ENCODE measurements around the gene RILP.

The RILP gene

DNA sequence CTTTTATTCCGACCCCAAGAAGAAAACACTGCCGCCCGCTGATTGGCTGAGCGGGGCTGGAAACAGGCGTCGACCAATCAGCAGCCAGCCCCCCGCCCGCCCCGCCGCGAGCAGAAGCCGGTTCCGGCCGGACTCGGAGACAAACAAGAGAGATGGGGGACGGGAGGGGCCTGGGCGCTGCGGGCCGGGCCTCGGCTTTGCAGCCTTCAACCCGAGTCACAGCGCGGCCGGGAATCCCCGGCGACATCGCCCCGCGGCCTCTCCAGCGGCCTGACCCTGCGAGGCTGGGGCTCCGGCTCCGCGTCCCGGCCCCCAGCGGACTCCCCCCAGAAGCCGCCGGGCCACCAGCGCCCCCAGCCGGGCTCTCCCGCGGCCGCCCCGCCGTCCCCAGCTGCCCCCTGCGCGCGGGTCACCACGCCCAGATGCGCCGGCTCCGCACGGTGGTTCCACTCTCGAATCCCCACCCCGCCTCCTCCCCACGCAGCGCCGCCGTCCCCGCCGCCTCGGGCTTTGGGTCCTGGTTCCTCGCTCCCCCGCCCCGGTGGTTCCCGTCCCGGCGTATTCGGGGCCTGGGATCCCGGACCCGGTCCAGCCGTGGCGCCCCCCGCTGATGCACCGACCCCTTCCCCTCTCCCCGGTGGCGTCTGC lies 20.7 kb downstream of the RILP start:
- DNase-seq: peak; percentile 94

- DNase-seq: peak; percentile 76
Observed at GRCh38 chr17:1627982-1628855, 21.4 kb downstream of the RILP start, which contains the start of gene SLC43A2. TSS of gene SLC43A2 (minus strand) at chr17:1628834. CDS start at chr17:1627874, 960 bp downstream.

GRCh38 chr17:1627182-1627981 lies 22.3 kb downstream of the RILP start:
- no peak for DNase-seq

- DNase-seq: no peak
Observed at GRCh38 chr17:1626333-1626732, 23.3 kb downstream of the RILP start.

DNA sequence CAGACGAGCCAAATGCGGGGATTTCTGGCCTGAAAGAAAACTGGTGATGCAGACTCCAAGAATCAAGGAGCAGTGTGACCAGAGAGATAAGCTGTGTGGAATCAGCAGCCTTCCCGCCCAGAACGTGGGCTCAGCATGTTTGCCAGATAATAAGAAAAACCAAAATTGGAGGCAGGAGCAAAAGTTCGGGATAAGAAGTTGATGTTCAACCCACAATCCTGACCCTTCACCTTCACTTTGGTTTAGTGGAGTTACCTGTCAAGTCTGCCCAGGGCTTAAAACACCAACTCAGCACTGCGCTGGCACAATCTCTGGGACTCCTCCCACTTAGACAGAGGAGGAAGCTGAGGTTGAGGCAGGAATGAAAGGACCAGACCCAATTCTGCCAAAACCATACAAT lies 24.1 kb downstream of the RILP start:
- no peak for DNase-seq

DNA sequence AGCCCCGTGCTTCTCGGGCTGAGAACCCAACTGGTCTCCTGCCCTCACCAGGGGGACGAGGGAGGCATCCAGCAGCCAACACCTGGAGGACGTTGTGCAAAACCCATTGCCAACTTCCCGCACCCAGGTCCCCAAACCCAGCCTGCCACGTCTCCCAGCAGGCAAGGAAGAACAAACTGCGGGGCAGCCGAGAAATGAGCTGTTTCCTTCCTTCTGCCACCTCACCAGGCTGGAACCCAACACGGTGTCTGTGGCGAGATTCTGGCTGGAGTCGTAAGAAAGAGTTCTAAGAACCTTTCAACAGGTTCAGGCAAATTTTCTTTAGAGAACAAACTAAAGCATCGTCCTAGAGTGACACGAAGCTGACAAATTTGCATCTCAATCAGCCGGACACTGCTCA lies 24.6 kb downstream of the RILP start:
- DNase-seq: no peak

DNA sequence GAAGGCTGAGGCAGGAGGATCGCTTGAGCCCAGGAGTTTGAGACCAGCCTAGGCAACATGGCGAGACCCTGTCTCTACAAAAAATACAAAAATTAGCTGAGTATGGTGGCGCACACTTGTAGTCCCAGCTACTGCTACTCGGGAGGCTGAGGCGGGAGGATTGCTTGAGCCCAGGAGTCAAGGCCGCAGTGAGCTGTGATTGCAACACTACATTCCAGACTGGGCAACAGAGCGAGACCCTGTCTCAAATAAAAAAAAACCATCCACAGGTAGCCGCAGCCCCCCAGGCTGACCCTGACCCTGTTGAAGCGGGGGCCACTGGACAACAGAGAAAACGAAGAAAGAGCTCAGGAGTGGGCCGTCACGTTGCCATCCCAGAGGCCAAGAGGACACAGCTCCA lies 25.0 kb downstream of the RILP start:
- DNase-seq: no peak

GRCh38 chr17:1623057-1623630 lies 26.5 kb downstream of the RILP start:
- no peak for DNase-seq

DNA sequence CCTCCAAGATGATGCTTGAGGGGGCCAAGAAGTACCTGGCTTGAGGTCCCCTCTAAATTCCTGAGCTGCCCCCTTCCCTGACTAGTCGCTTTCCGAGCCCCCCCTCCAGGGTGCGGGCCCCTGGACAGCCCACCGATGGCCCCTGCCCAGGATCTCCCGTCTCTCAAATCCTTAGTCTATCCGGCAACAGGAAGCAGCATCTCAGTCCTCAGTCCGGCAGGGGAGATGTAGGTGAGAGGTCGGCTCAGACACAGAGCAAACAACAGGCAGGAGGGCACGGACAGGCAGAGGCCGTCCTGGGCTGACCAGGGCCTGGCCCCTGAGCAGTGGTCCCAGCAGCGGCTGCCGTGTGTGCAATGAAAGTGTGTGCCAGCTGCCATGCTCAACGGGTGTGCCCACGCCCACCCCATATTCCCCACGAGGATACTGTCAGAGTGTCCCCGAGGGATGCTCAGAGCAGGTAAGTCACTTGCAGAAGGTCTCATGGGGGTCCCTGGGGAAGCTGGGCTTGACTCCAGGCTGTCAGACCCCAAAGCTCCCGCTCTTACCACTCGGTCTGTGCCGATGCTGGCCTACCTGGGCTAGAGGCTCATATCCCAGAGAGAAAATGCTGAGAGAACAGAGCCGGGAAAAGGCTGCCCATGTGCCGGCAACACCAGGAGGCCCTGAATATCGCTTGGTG lies 28.3 kb downstream of the RILP start:
- DNase-seq: no peak

GRCh38 chr17:1620486-1620885 lies 29.2 kb downstream of the RILP start:
- DNase-seq: no peak

GRCh38 chr17:1617620-1618174 lies 32.0 kb downstream of the RILP start:
- DNase-seq: peak; percentile 28

- DNase-seq: no peak
Observed at GRCh38 chr17:1616101-1616500, 33.6 kb downstream of the RILP start.

GRCh38 chr17:1612400-1612799 lies 37.3 kb downstream of the RILP start:
- no peak for DNase-seq

- no peak for DNase-seq
Observed at GRCh38 chr17:1611715-1612114, 38.0 kb downstream of the RILP start.

DNA sequence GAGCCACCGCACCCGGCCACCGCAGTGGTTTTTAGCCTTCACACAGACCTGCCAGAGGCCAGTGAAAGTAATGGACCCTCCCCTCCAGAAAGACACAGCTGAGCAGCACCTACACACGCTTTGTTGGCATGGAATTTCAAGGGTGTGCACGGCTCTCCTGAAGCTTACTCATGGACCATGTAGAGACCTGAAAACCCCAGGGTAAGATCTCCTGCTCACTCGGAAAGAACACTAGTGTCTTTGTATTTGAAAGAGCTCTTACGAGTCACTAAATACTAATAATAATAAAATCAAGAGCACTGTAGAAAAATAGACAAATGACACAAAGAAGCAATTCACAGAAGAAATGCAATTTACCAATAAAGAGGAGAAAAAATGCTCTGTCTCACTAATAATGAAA lies 41.0 kb downstream of the RILP start:
- DNase-seq: no peak

GRCh38 chr17:1607971-1608320 lies 41.7 kb downstream of the RILP start:
- DNase-seq: no peak

GRCh38 chr17:1606352-1606985 lies 43.2 kb downstream of the RILP start:
- no peak for DNase-seq

- no peak for DNase-seq
Observed at GRCh38 chr17:1605681-1606351, 43.9 kb downstream of the RILP start.

- no peak for DNase-seq
Observed at GRCh38 chr17:1604831-1605528, 44.7 kb downstream of the RILP start.

DNA sequence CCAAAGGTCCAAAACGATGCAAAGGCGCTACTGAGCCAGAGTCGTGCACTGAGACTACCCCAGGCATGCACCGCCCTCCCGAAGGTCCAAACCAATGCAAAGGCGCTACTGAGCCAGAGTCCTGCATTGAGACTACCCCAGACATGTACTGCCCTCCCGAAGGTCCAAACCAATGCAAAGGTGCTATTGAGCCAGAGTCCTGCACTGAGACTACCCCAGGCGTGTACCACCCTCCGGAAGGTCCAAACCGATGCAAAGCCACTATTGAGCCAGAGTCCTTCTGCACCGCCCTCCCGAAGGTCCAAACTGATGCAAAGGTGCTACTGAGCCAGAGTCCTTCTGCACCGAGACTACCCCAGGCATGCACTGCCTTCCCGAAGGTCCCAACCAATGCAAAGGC lies 48.1 kb downstream of the RILP start:
- DNase-seq: no peak
